SK-N-SH (cell line): Measurements from ENCODE around the gene ZPBP2.

Experiments used
- CHD2 ChIP-seq: fragments of 150-350 bp; IDR thresholded peaks from 2 replicates; pipeline ENCODE4 v1.6.1; 2018; ENCODE audit warnings: low read length; ENCODE audit not compliant: partially characterized antibody
- TAF1 ChIP-seq: IDR thresholded peaks from 2 replicates; pipeline ENCODE4 v1.6.1; 2012; ENCODE audit warnings: low read depth, mild to moderate bottlenecking, low read length, moderate library complexity, borderline replicate concordance
- TF ChIP-seq, protein P1 (sequence below): fragments of 200-600 bp; sonication (generic); IDR thresholded peaks from 2 replicates; pipeline ENCODE4 v1.6.1; 2017; ENCODE audit warnings: antibody characterized with exemption, mild to moderate bottlenecking, moderate library complexity

GRCh38 chr17:39889200-39889599 lies 21.2 kb downstream of the ZPBP2 start:
- TF ChIP-seq, protein P1, sequence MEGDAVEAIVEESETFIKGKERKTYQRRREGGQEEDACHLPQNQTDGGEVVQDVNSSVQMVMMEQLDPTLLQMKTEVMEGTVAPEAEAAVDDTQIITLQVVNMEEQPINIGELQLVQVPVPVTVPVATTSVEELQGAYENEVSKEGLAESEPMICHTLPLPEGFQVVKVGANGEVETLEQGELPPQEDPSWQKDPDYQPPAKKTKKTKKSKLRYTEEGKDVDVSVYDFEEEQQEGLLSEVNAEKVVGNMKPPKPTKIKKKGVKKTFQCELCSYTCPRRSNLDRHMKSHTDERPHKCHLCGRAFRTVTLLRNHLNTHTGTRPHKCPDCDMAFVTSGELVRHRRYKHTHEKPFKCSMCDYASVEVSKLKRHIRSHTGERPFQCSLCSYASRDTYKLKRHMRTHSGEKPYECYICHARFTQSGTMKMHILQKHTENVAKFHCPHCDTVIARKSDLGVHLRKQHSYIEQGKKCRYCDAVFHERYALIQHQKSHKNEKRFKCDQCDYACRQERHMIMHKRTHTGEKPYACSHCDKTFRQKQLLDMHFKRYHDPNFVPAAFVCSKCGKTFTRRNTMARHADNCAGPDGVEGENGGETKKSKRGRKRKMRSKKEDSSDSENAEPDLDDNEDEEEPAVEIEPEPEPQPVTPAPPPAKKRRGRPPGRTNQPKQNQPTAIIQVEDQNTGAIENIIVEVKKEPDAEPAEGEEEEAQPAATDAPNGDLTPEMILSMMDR, result no peak
- TF ChIP-seq CHD2, result no peak
- TF ChIP-seq TAF1, result no peak
